Vagina (tissue), 2 donors: ENCODE results near the gene SDCCAG8.

Experiments used
- CTCF ChIP-seq, 3 experiments: fragments of 450-650 bp in 2 of 3; fragments of 200-600 bp in 1 of 3; sonication (generic) in 1 of 3; IDR thresholded peaks; one replicate each; pipeline ENCODE4 v1.5.1; 2017 to 2019; ENCODE audit warnings: antibody characterized with exemption in 3 of 3, mild to moderate bottlenecking in 2 of 3, moderate library complexity in 2 of 3
- POLR2A ChIP-seq, 2 donors: fragments of 450-650 bp; IDR thresholded peaks; one replicate each; pipeline ENCODE4 v1.6.1; 2017; ENCODE audit warnings: antibody characterized with exemption in 2 of 2, mild to moderate bottlenecking in 2 of 2, moderate library complexity in 2 of 2

GRCh38 chr1:243432136-243432535 is 176.3 kb downstream of the SDCCAG8 start:
- TF ChIP-seq CTCF (IDR thresholded peaks at IDR 0.05) (no peak), POLR2A (IDR thresholded peaks at IDR 0.05) (no peak)
